ENCODE measurements around the gene NCAN. TPM values are rescaled to one million over a fixed set of nuclear protein-coding genes. Genes with fewer than 3 reads are reported as not detected.
A peak's percentile ranks its signal among the peaks of the same experiment; 100 is the strongest.

NCAN gene
- total RNA-seq, 1 donor from 2014 or later = 0.14 TPM

DNA sequence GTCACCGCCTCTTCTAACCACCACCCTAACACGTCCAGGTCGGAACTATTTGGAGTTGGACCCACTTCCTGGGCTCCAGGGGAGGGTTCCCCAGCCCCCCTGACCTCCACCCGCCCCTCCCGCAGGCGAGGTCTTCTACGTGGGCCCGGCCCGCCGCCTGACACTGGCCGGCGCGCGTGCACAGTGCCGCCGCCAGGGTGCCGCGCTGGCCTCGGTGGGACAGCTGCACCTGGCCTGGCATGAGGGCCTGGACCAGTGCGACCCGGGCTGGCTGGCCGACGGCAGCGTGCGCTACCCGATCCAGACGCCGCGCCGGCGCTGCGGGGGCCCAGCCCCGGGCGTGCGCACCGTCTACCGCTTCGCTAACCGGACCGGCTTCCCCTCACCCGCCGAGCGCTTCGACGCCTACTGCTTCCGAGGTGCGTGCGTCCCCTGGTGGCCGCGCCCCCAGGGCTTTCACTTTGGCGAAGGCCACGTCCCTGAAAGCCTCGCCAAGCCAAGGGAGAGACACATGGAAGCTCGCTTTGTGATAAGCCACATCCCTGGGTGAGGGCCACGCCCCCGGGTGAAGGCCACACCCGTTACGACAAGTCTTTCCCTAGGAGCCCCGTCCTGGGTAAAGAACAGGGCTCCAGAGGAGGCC lies 13.2 kb downstream of the NCAN start:
- no peaks in the 10 kb centered on the region for H3K79me2 ChIP-seq (ENCODE audit: insufficient read depth, low read length)
- peaks cover 6% of the 10 kb centered on the region for H3K27me3 ChIP-seq (ENCODE audit: insufficient read depth, low read length)
- FAIRE-seq (no peak), DNase-seq (ENCODE audit: low read depth) (no peak)
- no peaks in the 10 kb centered on the region for H3K36me3 ChIP-seq (ENCODE audit: insufficient read depth, low read length)
- H3K9me3 Mint-ChIP-seq (ENCODE audit: unreplicated experiment) = peaks cover 5% of the 10 kb centered on the region
- peak overlapping the region; percentile 62 for H3K4me3 Mint-ChIP-seq (ENCODE audit: unreplicated experiment)
- no peaks in the 10 kb centered on the region for H3K9me3 ChIP-seq (ENCODE audit: insufficient read depth, low read depth, low read length)
- peak overlapping the region; percentile 50 for H3K4me2 ChIP-seq (ENCODE audit: low read length)
- no peak overlapping the region for H3K27ac Mint-ChIP-seq (ENCODE audit: unreplicated experiment)
- no peak overlapping the region for H3K4me3 ChIP-seq (ENCODE audit: insufficient read depth, low read depth, low read length)
- H4K20me1 ChIP-seq (ENCODE audit: insufficient read depth, low read length) = no peaks in the 10 kb centered on the region
- H3K27ac ChIP-seq (ENCODE audit: low read depth, low read length) = no peak overlapping the region
- TF ChIP-seq EZH2 (IDR thresholded peaks at IDR 0.05; ENCODE audit: insufficient read depth, low read length) = peak; percentile 73
- TF ChIP-seq, protein P1, sequence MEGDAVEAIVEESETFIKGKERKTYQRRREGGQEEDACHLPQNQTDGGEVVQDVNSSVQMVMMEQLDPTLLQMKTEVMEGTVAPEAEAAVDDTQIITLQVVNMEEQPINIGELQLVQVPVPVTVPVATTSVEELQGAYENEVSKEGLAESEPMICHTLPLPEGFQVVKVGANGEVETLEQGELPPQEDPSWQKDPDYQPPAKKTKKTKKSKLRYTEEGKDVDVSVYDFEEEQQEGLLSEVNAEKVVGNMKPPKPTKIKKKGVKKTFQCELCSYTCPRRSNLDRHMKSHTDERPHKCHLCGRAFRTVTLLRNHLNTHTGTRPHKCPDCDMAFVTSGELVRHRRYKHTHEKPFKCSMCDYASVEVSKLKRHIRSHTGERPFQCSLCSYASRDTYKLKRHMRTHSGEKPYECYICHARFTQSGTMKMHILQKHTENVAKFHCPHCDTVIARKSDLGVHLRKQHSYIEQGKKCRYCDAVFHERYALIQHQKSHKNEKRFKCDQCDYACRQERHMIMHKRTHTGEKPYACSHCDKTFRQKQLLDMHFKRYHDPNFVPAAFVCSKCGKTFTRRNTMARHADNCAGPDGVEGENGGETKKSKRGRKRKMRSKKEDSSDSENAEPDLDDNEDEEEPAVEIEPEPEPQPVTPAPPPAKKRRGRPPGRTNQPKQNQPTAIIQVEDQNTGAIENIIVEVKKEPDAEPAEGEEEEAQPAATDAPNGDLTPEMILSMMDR (IDR thresholded peaks at IDR 0.05; ENCODE audit: insufficient read depth, low read depth, low read length) = no peak
- H3K36me3 Mint-ChIP-seq (ENCODE audit: low read depth, unreplicated experiment) = no peaks in the 10 kb centered on the region
- H3K9ac ChIP-seq (ENCODE audit: low read length) = no peak overlapping the region
- no peaks in the 10 kb centered on the region for H3K4me1 ChIP-seq (ENCODE audit: insufficient read depth, low read length)
- peaks cover 52% of the 10 kb centered on the region for H3K27me3 Mint-ChIP-seq (ENCODE audit: low read depth, unreplicated experiment)
- peak overlapping the region; percentile 26 for H2AFZ ChIP-seq (ENCODE audit: low read depth, low read length)
- no peaks in the 10 kb centered on the region for H3K4me1 Mint-ChIP-seq (ENCODE audit: low read depth, unreplicated experiment)

DNA sequence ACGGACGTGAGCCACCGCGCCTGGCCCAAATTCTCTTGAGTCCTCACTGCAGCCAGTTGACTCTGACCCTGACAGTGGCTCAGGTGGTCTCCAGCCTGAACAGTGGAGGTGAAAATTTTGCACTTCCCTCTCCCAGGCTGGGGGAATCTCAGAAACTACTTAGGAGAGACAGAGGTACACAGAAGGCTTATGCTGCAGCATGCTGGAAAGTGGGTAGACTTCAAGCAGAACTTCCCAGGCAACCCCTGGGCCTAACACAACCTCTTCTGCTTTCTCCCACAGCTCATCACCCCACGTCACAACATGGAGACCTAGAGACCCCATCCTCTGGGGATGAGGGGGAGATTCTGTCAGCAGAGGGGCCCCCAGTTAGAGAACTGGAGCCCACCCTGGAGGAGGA lies 14.4 kb downstream of the NCAN start:
- Histone ChIP-seq H3K4me3 (ENCODE audit: insufficient read depth, low read depth, low read length) (no peak overlapping the region), H3K9ac (ENCODE audit: low read length) (no peak overlapping the region), H3K79me2 (ENCODE audit: insufficient read depth, low read length) (no peaks in the 10 kb centered on the region), H3K9me3 (ENCODE audit: insufficient read depth, low read depth, low read length) (no peaks in the 10 kb centered on the region), H3K4me1 (ENCODE audit: insufficient read depth, low read length) (no peaks in the 10 kb centered on the region), H3K4me2 (ENCODE audit: low read length) (no peak overlapping the region), H4K20me1 (ENCODE audit: insufficient read depth, low read length) (no peaks in the 10 kb centered on the region), H3K36me3 (ENCODE audit: insufficient read depth, low read length) (no peaks in the 10 kb centered on the region), H2AFZ (ENCODE audit: low read depth, low read length) (no peak overlapping the region), H3K27me3 (ENCODE audit: insufficient read depth, low read length) (peaks cover 6% of the 10 kb centered on the region), H3K27ac (ENCODE audit: low read depth, low read length) (no peak overlapping the region)
- no peaks in the 10 kb centered on the region for H3K36me3 Mint-ChIP-seq (ENCODE audit: low read depth, unreplicated experiment)
- TF ChIP-seq EZH2 (IDR thresholded peaks at IDR 0.05; ENCODE audit: insufficient read depth, low read length) = no peak
- TF ChIP-seq, protein P1 (IDR thresholded peaks at IDR 0.05; ENCODE audit: insufficient read depth, low read depth, low read length) = no peak
- FAIRE-seq = no peak
- DNase-seq (ENCODE audit: low read depth) = no peak
- no peak overlapping the region for H3K27ac Mint-ChIP-seq (ENCODE audit: unreplicated experiment)
- peaks cover 57% of the 10 kb centered on the region for H3K27me3 Mint-ChIP-seq (ENCODE audit: low read depth, unreplicated experiment)
- peaks cover 5% of the 10 kb centered on the region for H3K9me3 Mint-ChIP-seq (ENCODE audit: unreplicated experiment)
- H3K4me3 Mint-ChIP-seq (ENCODE audit: unreplicated experiment) = no peak overlapping the region
- H3K4me1 Mint-ChIP-seq (ENCODE audit: low read depth, unreplicated experiment) = no peaks in the 10 kb centered on the region

DNA sequence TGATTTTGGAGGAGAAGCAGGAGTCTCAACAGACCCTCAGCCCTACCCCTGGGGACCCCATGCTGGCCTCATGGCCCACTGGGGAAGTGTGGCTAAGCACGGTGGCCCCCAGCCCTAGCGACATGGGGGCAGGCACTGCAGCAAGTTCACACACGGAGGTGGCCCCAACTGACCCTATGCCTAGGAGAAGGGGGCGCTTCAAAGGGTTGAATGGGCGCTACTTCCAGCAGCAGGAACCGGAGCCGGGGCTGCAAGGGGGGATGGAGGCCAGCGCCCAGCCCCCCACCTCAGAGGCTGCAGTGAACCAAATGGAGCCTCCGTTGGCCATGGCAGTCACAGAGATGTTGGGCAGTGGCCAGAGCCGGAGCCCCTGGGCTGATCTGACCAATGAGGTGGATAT lies 14.9 kb downstream of the NCAN start:
- Histone ChIP-seq H3K4me2 (ENCODE audit: low read length) (no peak overlapping the region), H3K36me3 (ENCODE audit: insufficient read depth, low read length) (no peaks in the 10 kb centered on the region), H3K4me1 (ENCODE audit: insufficient read depth, low read length) (no peaks in the 10 kb centered on the region), H3K9me3 (ENCODE audit: insufficient read depth, low read depth, low read length) (no peaks in the 10 kb centered on the region), H3K79me2 (ENCODE audit: insufficient read depth, low read length) (no peaks in the 10 kb centered on the region), H3K4me3 (ENCODE audit: insufficient read depth, low read depth, low read length) (no peak overlapping the region), H3K27ac (ENCODE audit: low read depth, low read length) (no peak overlapping the region), H3K9ac (ENCODE audit: low read length) (no peak overlapping the region), H3K27me3 (ENCODE audit: insufficient read depth, low read length) (peaks cover 6% of the 10 kb centered on the region), H4K20me1 (ENCODE audit: insufficient read depth, low read length) (no peaks in the 10 kb centered on the region), H2AFZ (ENCODE audit: low read depth, low read length) (no peak overlapping the region)
- Mint-ChIP-seq H3K4me1 (ENCODE audit: low read depth, unreplicated experiment) (no peaks in the 10 kb centered on the region), H3K36me3 (ENCODE audit: low read depth, unreplicated experiment) (no peaks in the 10 kb centered on the region), H3K4me3 (ENCODE audit: unreplicated experiment) (no peak overlapping the region), H3K9me3 (ENCODE audit: unreplicated experiment) (peaks cover 5% of the 10 kb centered on the region), H3K27ac (ENCODE audit: unreplicated experiment) (no peak overlapping the region), H3K27me3 (ENCODE audit: low read depth, unreplicated experiment) (peaks cover 59% of the 10 kb centered on the region)
- TF ChIP-seq, protein P1 (IDR thresholded peaks at IDR 0.05; ENCODE audit: insufficient read depth, low read depth, low read length) = no peak
- TF ChIP-seq EZH2 (IDR thresholded peaks at IDR 0.05; ENCODE audit: insufficient read depth, low read length) = no peak
- no peak for DNase-seq (ENCODE audit: low read depth)
- FAIRE-seq = no peak

Measured in astrocyte (in vitro differentiated cells and primary cell).